Stimulated activated CD8-positive, alpha-beta memory T cell treated with anti-CD3 and anti-CD28 coated beads, Interleukin-4, amount 100 ng/mL, for 24 hours (primary cell): ENCODE measurements around the gene KRI1.

Source experiments
- DNase-seq: peaks from one replicate; pipeline ENCODE4 v3.0.0-alpha.2; 2020; ENCODE audit warnings: low read depth

Gene KRI1

GRCh38 chr19:10565567-10566407 is at the start of gene KRI1:
TSS of gene KRI1 (minus strand) at chr19:10566010. CDS start at chr19:10565999, 11 bp downstream.
- DNase-seq: peak; percentile 98

- no peak for DNase-seq
Measured at GRCh38 chr19:10612499-10613119, 46.8 kb upstream of the KRI1 start.

- DNase-seq: no peak
Measured at GRCh38 chr19:10611907-10612306, 46.1 kb upstream of the KRI1 start.

GRCh38 chr19:10604460-10604980 is 38.7 kb upstream of the KRI1 start:
- DNase-seq: no peak

- no peak for DNase-seq
Measured at GRCh38 chr19:10603873-10604459, 38.2 kb upstream of the KRI1 start.

- DNase-seq: peak; percentile 67
Measured at GRCh38 chr19:10603084-10603872, 37.5 kb upstream of the KRI1 start.

- peak; percentile 85 for DNase-seq
Measured at GRCh38 chr19:10602330-10603083, 36.7 kb upstream of the KRI1 start.

GRCh38 chr19:10601999-10602329 is 36.2 kb upstream of the KRI1 start:
- DNase-seq: no peak

- DNase-seq: no peak
Measured at GRCh38 chr19:10600149-10600548, 34.3 kb upstream of the KRI1 start.

GRCh38 chr19:10593820-10594637 is 28.2 kb upstream of the KRI1 start:
- DNase-seq: no peak

- DNase-seq: no peak
Measured at GRCh38 chr19:10593148-10593547, 27.3 kb upstream of the KRI1 start.

GRCh38 chr19:10587839-10588150 is 22.0 kb upstream of the KRI1 start:
- DNase-seq: no peak

- DNase-seq: no peak
Measured at GRCh38 chr19:10587022-10587838, 21.4 kb upstream of the KRI1 start, which contains the start of gene AP1M2. TSS of gene AP1M2 (minus strand) at chr19:10587312. CDS start at chr19:10587231, 81 bp downstream.

GRCh38 chr19:10586396-10586795 is 20.6 kb upstream of the KRI1 start:
- no peak for DNase-seq

- no peak for DNase-seq
Measured at GRCh38 chr19:10583036-10583776, 17.4 kb upstream of the KRI1 start.

- DNase-seq: no peak
Measured at GRCh38 chr19:10582091-10582490, 16.3 kb upstream of the KRI1 start.

- DNase-seq: peak; percentile 80
Measured at GRCh38 chr19:10580979-10581631, 15.3 kb upstream of the KRI1 start.

- DNase-seq: no peak
Measured at GRCh38 chr19:10577951-10578350, 12.1 kb upstream of the KRI1 start.
